HCEC 1CT (cell line): Measurements from ENCODE around the gene XPO4.
"Not testable (repeated sequence)": the region's sequence is repeated elsewhere in the genome, so short reads cannot be mapped to it uniquely, and the experiment has no call there.

ENCODE experiments used
- DNase-seq: peaks from one replicate; pipeline ENCODE4 v3.0.0-alpha.2; 2017

The XPO4 gene

DNA sequence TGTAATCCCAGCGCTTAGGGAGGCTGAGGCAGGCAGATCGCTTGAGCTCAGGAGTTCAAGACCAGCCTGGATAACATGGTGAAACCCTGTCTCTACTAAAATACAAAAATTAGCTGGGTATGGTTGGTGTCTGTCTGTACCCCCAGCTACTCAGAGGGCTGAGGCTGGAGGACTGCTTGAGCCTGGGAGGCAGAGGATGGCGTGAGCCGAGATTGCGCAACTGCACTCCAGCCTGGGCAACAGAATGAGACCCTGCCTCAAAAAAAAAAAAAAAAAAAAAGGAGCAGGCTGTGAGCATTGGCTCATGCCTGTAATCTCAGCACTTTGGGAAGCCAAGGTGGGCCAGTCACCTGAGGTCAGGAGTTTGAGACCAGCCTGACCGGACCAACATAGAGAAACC, 12.0 kb downstream of the XPO4 start:
- DNase-seq = not testable (repeated sequence)

DNA sequence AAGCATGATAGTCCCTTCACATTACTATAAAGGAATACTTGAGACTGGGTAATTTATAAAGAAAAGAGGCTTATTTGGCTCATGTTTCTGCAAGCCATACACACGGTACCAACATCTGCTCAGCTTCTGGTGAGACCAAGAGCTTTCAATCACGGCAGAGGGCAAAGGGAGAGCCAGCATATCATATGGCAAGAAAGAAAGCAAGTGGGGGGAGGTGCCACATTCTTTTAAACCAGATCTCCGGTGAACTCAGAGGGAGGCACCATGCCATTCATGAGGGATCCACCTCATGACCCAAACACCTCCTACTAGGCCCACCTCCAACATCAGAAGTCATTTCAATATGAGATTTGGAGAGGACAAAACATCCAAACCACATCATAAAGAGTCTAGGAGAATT, 20.3 kb downstream of the XPO4 start:
- peak; percentile 43 for DNase-seq

DNA sequence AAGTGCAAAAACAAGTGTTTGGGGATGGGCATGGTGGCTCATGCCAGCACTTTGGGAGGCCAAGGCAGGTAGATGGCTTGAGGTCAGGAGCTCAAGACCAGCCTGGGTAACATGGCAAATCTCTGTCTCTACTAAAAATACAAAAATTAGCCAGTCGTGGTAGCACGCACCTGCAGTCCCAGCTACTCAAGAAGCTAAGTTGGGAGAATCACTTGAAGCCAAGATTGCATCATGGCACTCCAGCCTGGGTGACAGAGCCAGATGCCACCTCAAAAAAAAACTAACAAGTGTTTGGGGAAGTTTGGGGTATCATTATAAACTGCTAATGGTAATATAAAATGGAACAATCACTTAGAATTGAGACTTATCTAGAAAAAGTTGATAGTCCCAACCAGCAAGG, 24.6 kb downstream of the XPO4 start:
- no peak for DNase-seq

DNA sequence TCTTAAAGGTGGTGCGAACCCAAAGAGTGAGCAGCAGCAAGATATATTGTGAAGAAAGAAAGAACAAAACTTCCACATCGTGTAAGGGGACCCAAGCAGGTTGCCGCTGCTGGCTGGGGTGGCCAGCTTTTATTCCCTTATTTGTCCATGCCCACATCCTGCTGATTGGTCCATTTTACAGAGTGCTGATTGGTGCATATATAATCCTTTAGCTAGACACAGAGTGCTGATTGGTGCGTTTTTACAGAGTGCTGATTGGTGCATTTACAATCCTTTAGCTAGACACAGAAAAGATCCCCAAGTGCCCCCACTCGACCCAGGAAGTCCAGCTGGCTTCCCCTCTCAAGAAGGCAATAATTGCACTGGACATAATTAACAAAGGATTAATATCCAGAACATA, 25.7 kb downstream of the XPO4 start:
- not testable (repeated sequence) for DNase-seq

DNA sequence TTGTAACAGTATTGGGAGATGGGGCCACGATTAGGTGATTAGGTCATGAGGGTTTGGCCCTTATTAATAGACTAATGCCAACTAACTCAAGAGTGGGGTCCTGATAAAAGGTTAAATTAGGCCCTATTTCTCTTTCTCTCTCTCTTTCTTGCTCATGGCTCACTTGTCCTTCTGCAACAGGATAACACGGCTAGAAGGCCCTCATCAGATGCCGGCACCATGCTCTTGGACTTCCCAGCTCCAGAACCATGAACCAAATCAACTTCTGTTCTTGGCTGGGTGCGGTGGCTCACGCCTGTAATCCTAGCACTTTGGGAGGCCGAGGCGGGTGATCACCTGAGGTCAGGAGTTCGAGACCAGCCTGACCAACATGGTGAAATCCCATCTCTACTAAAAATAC, 28.1 kb downstream of the XPO4 start:
- not testable (repeated sequence) for DNase-seq

DNA sequence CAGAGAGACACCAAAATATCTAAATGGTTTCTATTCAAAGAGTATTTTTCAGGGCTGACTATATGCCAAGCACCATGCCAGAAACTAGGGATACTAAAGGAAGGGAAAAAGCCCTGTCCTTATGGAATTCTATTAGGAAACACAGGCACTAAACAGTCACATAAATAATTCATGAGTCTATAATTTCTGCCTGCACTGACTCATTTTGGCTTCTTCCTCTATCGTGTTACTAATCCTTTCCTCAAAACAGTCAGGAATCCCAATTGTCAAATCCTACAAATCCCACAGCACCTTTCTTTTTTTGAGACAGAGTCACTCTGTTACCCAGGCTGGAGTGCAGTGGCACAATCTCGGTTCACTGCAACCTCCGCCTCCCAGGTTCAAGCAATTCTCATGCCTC, 29.2 kb downstream of the XPO4 start:
- peak; percentile 80 for DNase-seq

DNA sequence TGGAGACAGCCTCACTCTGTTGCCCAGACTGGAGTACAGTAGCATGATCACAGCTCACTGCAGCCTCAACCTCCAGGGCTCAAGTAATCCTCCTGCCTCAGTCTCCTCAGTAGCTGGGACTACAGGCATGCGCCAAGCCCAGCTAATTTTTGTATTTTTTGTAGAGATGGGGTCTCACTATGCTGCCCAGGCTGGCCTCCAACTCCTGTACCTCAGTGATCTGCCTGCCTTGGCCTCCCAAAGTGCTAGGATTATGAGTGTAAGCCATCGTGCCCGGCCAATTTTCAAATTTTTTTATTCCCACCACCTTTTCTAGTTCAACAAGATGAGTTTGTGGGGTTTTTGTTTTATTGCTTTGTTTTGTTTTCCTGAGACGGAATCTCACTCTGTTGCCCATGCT, 31.7 kb downstream of the XPO4 start:
- no peak for DNase-seq

DNA sequence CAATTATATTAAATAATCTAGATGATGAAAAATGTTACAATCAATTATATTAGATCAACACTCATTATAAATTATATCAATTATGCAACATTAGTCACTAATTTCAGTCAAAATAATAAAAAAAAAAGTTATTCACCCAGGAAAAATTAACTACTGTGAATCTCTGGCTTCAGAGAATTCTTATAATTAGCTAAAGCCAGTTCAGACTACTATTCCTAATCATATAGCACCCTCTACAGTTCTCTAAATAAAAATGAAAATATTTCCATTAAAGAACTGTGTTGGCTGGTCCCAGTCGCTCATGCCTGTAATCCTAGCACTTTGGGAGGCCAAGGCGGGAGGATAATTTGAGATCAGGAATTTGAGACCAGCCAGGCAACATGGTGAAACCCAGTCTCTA, 33.0 kb downstream of the XPO4 start:
- peak; percentile 26 for DNase-seq

DNA sequence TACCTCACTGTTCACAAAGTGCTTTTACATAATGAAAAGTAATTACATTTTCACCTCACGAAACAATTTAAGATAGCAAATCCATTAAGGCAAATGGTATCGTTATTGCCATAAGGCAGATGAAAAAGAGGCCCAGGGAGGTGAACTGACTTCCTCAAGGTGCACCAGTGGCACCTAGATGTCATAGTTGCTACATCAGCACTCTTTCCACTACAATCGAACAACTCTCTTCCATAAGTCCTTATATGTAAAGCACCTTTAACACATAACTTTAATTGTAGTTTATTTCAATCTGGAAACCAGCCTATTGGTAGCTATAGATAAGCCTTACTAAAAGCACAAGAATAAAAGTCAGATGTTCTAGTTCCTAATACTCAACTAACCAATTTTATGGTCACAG, 35.1 kb downstream of the XPO4 start:
- no peak for DNase-seq

DNA sequence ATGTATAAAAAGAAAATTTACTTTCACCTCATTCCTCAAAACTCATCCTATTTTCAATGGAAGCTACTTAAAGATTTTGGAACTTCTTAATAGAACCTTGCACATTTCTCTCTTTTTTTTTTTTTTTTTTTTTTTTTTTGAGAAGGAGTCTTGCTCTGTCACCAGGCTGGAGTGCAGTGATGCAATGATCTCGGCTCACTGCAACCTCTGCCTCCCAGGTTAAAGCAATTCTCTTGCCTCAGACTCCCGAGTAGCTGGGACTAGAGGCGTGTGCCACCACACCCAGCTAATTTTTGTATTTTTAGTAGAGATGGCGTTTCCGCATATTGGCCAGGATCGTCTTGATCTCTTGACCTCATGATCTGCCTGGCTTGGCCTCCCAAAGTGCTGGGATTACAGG, 40.9 kb downstream of the XPO4 start:
- not testable (repeated sequence) for DNase-seq

DNA sequence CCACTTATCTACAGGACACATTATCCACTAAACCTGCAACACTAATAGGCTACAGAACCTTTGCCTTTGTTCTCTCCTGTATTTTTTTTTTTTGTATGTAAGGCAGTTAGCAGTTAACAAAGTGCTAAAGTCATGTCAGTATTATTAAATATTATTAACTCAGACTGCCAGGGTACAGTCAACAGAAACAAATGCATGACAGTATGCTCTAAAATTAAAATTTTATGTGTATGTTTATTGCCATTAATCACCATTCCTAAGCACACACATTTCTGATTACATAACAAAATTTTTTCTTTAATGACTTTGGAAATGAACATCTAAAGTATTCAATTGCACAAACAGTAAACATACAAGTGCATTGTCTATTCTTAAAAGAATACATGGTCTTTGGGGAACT, 41.7 kb downstream of the XPO4 start:
- DNase-seq = no peak

DNA sequence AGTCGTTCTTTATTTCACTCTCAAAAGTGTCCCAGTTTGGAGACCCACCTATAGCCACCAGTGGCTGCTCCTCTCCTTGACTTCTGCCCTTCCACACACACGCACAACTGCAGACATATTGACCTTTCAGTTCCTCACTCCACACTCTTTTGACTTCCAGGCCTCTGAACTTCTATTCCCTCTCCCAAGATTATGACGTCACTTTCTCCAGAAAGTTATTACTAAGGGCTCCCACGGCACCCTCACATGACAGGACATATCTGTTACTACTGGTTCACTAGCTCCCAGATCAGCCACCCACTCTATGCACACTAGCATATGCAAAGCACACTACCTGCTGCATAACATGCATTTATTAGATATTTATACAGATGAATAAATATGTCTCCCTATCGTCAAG, 45.9 kb downstream of the XPO4 start:
- DNase-seq = no peak

DNA sequence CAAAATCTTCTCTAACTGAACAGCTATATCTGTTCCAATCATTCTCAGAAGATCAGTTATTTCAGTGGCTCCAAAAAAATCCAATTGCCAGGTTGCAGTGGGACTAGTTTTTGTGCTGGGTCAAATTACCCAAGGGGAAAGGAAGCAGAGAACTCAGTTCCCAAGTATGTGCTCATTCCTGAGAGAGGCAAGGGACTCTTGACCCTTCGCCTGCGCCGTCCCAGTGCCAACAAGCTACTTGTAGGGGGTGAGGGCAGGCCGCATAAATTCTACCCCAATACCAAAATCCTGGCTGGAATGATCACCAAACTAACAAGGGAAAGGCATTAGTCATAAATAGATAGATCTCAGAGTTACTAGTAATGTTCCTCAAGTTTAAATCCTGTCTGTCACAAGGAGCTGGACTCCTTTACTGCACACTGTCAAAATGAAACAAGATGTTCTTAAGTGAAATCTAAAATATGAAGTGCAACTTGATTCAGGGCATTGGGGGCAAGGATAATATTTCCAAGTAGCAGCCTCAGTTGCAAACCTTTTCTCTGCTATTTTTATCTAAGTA, 50.6 kb downstream of the XPO4 start:
- no peak for DNase-seq

DNA sequence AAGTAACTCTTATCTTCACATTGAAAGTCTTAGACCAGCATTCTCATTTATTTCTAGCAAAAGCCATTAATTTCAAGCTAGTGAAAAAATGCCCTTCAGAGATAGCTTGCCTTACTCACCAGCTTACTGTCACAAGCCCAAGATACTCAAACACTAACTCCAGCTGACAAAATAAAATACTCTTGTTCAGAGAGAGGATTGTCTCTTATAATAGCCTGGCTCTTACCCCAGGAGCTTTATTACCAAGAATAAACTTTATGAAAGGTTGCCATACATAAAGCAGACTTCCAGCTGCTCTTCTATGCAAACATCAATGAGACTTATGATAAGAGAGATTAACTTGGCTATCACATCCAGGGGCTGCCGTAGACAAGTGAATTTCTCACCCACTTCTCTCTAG, 53.6 kb downstream of the XPO4 start:
- no peak for DNase-seq

DNA sequence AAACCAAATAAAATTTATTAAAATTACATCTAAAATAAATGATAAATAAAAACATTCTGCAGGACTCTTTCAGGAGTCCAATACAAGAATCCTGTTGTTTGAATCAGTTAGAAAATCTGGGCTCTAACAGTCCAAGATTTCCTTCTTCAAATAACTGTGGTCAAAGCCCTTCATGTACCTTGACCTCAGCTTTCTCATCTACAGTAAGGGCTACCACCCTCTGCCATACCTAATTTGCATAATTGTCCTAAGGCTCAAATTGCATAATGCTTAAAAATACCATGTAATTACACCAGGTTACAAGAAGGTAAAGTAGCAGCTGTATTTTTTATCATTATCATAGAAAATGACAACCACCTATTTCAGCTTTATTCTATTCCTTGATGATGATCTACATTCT, 54.3 kb downstream of the XPO4 start:
- no peak for DNase-seq

DNA sequence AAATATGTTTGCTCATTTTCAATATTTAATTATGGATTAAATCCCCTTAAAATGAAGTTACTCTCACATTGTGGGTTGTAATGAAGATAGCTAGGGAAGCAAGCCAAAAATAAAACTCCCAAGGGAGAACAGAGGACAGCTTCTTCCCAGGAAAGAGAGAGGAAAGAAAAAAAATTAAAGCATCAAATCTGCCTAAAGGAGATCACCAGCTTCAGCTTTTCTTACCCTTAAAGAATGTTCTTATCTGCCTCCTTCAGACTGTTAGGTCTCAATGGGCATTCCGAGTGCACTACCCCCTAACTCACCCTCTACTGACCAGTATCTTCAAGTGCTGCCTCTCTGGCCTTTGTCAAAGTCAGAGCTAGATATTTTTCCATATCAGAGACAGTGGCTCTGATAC, 55.2 kb downstream of the XPO4 start:
- no peak for DNase-seq

DNA sequence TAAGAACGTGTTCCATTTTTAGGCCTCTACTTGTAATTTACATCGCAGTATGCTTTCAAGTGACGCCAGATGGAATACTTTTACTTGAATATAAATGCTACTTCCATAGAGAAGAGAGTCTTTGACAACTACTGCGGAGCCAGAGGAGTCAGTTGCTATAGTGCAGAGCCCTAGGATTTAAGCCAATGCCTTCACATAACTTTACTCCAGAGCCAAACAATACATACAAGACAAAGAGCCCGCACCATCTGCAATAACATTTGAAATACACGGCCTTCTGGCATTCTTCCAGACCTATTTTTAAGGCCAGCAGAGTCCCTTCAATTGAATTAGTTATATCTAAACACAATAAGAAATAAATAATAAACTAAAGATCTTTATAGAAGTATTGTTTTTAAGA, 59.4 kb downstream of the XPO4 start:
- no peak for DNase-seq

DNA sequence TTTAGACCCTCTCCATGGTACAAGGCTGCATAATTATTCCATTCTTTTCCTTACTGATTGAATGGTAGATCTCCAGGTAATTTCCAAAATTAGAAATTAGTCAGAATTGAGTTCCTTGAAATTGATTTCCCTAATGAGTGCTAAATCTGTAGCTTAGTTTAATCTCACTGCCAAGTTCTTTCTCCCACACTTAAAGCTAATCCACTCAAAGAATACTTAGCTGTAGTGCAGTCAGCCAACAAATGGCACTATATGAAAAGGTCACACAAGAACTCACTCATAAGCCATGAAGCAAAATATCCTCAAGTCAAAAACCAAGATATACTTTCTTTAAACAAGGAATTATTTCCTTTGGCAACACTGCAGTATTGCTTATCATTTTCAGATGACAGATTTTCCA, 62.0 kb downstream of the XPO4 start:
- DNase-seq = no peak

DNA sequence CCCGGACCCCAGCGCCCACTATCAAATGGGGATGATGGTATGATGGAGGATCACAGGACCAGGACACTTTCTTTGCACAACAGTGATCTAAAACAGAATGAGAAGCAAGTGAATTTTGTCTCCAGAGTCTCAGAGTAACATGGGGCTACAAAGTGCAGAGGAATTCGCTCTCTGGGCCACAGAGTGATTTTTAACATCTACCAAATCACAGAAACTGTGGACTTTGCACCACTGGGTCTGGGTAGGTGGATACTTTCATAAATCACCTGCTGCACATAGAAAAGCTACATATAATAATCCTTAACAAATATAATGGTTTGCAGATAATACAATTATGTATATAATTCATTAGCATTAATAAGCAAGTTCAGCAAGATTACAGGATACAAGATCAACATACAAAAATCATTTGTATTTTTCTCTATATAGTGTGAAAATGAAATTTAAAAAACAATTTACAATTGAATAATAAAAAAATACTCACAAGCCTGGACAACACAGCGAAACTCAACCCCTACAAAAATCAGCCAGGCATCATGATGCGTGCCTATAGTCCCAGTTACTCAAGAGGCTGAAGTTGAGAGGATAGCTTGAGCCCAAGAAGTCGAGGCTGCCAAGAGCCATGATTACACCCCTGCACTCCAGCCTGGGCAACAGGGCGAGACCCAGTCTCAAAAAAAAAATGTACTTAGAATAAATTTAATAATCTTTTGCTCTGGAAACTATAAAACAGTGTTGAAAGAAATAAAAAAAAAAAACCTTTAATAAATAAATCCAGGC, 68.5 kb downstream of the XPO4 start:
- no peak for DNase-seq

DNA sequence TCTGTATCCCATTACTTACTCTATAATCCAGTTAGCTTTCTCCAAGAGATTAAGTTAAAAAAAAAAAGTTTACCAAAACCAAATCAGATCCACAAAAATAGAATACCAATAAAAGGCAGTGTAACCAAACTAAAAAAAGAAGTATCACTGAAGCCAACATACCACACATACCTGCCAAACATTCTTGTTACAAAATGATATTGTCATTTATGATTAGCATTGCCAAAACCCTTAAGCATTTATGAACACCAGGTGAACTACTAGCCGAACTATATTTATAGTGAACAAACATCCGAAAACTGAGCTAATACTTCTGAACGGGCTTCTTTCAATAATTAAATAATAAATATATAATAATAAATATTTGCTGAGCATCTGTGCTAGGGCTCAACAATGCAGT, 69.7 kb downstream of the XPO4 start:
- DNase-seq = no peak

DNA sequence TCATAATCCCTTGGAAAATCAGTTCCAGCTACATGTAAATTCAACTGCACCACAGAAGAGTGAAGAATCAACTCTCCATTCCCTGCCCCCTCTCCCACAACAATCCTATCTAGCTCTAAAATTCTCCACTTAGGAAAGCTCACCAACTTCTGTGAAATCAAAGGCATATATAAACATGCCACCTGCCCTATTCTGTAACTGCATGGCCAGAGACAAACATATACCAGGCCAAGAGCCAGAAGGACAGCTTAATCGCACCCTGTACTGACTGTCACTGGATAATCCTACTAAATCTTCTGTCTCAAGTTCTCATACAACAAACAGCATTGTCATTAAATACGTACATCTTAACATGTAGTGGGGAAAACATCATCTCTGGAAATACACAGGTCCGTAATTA, 70.6 kb downstream of the XPO4 start:
- DNase-seq = no peak

DNA sequence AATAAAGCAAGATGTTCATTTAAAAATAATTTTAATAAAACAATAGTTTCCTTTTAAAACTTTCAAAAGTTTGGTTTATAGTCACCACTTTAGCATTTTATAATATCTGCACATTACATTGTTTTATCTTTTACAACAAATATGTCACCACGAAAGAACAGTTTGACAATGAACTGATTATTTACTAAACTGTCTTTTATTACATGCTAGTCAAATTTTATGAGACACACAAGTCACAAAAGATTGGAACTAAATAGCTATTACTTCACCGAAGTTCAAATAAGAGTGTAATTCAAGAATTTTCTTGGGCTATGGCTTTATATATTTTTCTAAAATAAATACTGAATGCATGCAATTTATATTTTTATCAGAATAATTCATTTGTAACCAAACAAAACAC, 71.3 kb downstream of the XPO4 start:
- DNase-seq = no peak

DNA sequence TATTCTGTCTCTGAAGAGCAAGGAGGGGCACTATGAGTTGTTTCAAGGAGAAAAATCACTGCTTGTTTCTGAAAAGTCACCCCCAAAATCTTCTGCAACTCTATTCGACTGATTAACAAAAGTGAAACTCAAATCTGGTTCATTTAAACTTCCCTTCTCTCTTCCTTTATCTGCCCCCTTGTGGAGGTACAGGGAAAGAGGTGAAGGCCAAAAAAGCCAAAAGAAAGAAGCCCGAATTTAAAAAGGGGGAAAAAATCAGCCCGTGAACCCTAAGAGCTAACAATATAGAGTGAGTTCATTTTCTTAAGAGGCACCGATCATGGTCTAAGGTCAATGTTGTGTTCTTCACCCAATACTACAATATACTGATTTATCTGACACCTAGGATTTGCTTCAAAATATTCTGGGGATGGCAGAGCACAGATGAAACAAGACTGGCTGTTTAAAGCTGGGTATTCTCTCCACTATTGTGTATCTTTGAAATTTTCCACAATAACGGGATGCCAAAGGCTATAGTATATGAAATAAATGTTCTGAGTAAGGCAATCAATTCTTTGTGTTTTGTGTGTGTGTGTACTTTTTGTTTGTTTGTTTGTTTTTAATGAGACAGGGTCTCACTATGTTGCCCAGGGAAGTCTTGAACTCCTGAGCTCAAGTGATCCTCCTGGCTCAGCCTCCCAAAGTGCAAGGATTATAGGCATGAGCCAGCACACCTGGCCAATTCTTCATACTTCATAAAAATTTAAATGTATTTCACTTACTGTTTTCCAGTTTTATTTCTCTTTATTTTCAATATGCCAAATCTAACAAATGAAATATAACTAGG, 73.8 kb downstream of the XPO4 start:
- peak; percentile 57 for DNase-seq

DNA sequence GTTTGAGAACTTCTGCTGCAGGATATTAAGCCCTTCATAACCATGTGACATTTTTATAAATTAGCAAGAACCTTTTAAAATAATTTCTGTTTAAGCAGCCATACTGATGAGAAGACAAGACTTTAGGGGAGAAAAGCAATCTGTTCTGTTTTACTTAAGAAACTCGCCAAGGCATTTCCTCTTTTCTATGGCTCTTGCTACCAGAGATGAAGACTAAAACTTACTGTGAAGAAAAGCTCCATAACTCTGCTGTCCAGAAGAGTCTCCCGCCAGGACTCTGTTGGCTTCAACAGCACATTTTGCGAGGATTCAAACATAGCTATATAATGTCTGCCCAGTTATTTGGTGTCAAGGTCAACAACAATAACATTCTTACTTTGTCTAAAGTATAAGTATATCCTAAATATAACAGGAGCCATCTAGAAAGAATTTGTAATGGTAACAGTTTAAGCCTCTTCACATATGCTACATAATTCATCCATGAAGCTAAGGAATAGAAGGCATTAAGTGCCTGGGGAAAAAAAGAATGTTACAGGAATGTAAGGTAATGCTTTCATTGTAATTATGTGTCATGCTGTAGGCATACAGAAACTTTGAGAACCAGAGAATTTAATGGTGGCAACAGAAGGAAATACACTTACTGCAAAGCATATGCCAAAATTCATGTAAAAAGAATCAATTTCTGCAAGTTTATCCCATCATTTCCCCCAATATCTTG, 75.5 kb downstream of the XPO4 start:
- DNase-seq = no peak
